NCI-H526 (cell line): ENCODE measurements around the gene SDCCAG8.

Source experiments
- DNase-seq, 2 experiments: peaks; one replicate each; lab custom pipeline; 2025; lab: John Stamatoyannopoulos, UW

The SDCCAG8 gene

GRCh38 chr1:243503155-243503554, 247.3 kb downstream of the SDCCAG8 start:
- no peak for DNase-seq

GRCh38 chr1:243505986-243506689, 250.3 kb downstream of the SDCCAG8 start:
- DNase-seq, result no peak

- no peak for DNase-seq
These were observed 251.3 kb downstream of the SDCCAG8 start for GRCh38 chr1:243507001-243507671.

- DNase-seq, result no peak
These were observed 251.9 kb downstream of the SDCCAG8 start for GRCh38 chr1:243507672-243508302.

- DNase-seq, result no peak
These were observed 252.5 kb downstream of the SDCCAG8 start for GRCh38 chr1:243508303-243508713.

GRCh38 chr1:243508943-243509342, 253.1 kb downstream of the SDCCAG8 start:
- DNase-seq, result no peak

- DNase-seq, result no peak
These were observed 255.1 kb downstream of the SDCCAG8 start for GRCh38 chr1:243510928-243511327.

GRCh38 chr1:243513726-243514491, 258.1 kb downstream of the SDCCAG8 start:
- DNase-seq, result no peak

- DNase-seq, result no peak
These were observed 259.1 kb downstream of the SDCCAG8 start for GRCh38 chr1:243514927-243515326.

- no peak for DNase-seq
These were observed 265.0 kb downstream of the SDCCAG8 start for GRCh38 chr1:243520831-243521230.

- no peak for DNase-seq
These were observed 267.9 kb downstream of the SDCCAG8 start for GRCh38 chr1:243523766-243524165.

GRCh38 chr1:243525085-243525487, 269.2 kb downstream of the SDCCAG8 start:
- DNase-seq, result no peak

GRCh38 chr1:243526180-243526579, 270.3 kb downstream of the SDCCAG8 start:
- DNase-seq, result no peak

- DNase-seq, result no peak
These were observed 272.7 kb downstream of the SDCCAG8 start for GRCh38 chr1:243528459-243529121.

- DNase-seq, result no peak
These were observed 273.7 kb downstream of the SDCCAG8 start for GRCh38 chr1:243529512-243529911.

- no peak for DNase-seq
These were observed 279.2 kb downstream of the SDCCAG8 start for GRCh38 chr1:243535014-243535413.

GRCh38 chr1:243539636-243540035, 283.8 kb downstream of the SDCCAG8 start:
- no peak for DNase-seq

- DNase-seq, result no peak
These were observed 287.0 kb downstream of the SDCCAG8 start for GRCh38 chr1:243542739-243543415.

GRCh38 chr1:243543501-243543900, 287.7 kb downstream of the SDCCAG8 start:
- DNase-seq, result no peak

- no peak for DNase-seq
These were observed 290.6 kb downstream of the SDCCAG8 start for GRCh38 chr1:243546457-243546856.

GRCh38 chr1:243547891-243548290, 292.1 kb downstream of the SDCCAG8 start:
- no peak for DNase-seq
